CMK (cell line): Measurements from ENCODE around the gene VTI1A.

ENCODE experiments used
- DNase-seq: peaks from one replicate; pipeline ENCODE4 v3.0.0-alpha.2; 2010; ENCODE audit warnings: low read depth

Gene VTI1A

GRCh38 chr10:112785089-112785488 lies 338.1 kb downstream of the VTI1A start:
- no peak for DNase-seq

GRCh38 chr10:112789248-112789647 lies 342.2 kb downstream of the VTI1A start:
- DNase-seq = no peak

GRCh38 chr10:112790030-112790429 lies 343.0 kb downstream of the VTI1A start:
- DNase-seq = no peak

GRCh38 chr10:112790921-112791320 lies 343.9 kb downstream of the VTI1A start:
- DNase-seq = no peak

- DNase-seq = no peak
Measured at GRCh38 chr10:112791447-112791846, 344.4 kb downstream of the VTI1A start.

- DNase-seq = no peak
Measured at GRCh38 chr10:112792487-112793201, 345.6 kb downstream of the VTI1A start.

GRCh38 chr10:112793202-112793921 lies 346.3 kb downstream of the VTI1A start:
- DNase-seq = no peak

GRCh38 chr10:112794201-112794600 lies 347.2 kb downstream of the VTI1A start:
- DNase-seq = no peak

GRCh38 chr10:112795067-112795466 lies 348.1 kb downstream of the VTI1A start:
- no peak for DNase-seq

GRCh38 chr10:112797197-112797596 lies 350.2 kb downstream of the VTI1A start:
- DNase-seq = no peak

- no peak for DNase-seq
Measured at GRCh38 chr10:112797855-112798254, 350.8 kb downstream of the VTI1A start.

- DNase-seq = no peak
Measured at GRCh38 chr10:112799038-112799437, 352.0 kb downstream of the VTI1A start.

GRCh38 chr10:112799726-112800510 lies 352.9 kb downstream of the VTI1A start:
- no peak for DNase-seq

- no peak for DNase-seq
Measured at GRCh38 chr10:112801004-112801403, 354.0 kb downstream of the VTI1A start.

- DNase-seq = no peak
Measured at GRCh38 chr10:112801748-112802147, 354.7 kb downstream of the VTI1A start.

GRCh38 chr10:112802411-112803022 lies 355.5 kb downstream of the VTI1A start:
- DNase-seq = no peak

GRCh38 chr10:112803961-112804401 lies 357.0 kb downstream of the VTI1A start:
- no peak for DNase-seq

GRCh38 chr10:112805254-112805590 lies 358.2 kb downstream of the VTI1A start:
- DNase-seq = no peak

- no peak for DNase-seq
Measured at GRCh38 chr10:112805701-112806100, 358.7 kb downstream of the VTI1A start.

- no peak for DNase-seq
Measured at GRCh38 chr10:112807013-112807412, 360.0 kb downstream of the VTI1A start.

- DNase-seq = no peak
Measured at GRCh38 chr10:112809736-112810135, 362.7 kb downstream of the VTI1A start.

GRCh38 chr10:112810711-112811151 lies 363.7 kb downstream of the VTI1A start:
- no peak for DNase-seq
